Epidermal melanocyte (primary cell): ENCODE data around the gene SPRED1.

Experiments
- DNase-seq: peaks from one replicate; pipeline ENCODE4 v3.0.0; 2011; ENCODE audit warnings: low spot score; ENCODE audit not compliant: insufficient read length

Gene SPRED1

GRCh38 chr15:38252481-38253350 lies at the start of gene SPRED1:
SPRED1 (plus strand) TSS chr15:38252836; CDS start chr15:38253186, 350 bp downstream.
- DNase-seq = no peak

GRCh38 chr15:38205526-38206272 lies 46.9 kb upstream of the SPRED1 start:
- no peak for DNase-seq

- DNase-seq = no peak
These were observed 45.0 kb upstream of the SPRED1 start for GRCh38 chr15:38207621-38208020.

DNA sequence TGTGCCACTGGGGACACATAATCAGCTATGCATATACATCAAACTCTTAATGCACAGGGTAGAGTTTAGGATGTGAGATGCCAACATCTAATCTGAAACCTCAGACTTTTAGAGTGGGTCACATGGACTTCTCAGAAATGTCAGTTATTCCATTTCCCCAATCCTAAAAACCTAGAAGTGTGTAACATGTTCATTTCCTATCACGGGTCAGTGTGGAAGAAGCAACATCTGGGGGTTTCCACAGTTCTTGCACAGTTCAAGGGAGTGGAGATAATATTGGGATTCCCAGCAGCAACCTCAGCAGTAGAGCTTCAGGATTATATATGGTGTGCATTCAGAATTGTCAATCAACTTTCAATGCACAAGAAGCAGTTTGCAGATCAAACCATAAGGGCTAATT lies 44.4 kb upstream of the SPRED1 start:
- no peak for DNase-seq

- DNase-seq = no peak
These were observed 43.9 kb upstream of the SPRED1 start for GRCh38 chr15:38208779-38209178.

GRCh38 chr15:38211249-38211648 lies 41.4 kb upstream of the SPRED1 start:
- DNase-seq = no peak

DNA sequence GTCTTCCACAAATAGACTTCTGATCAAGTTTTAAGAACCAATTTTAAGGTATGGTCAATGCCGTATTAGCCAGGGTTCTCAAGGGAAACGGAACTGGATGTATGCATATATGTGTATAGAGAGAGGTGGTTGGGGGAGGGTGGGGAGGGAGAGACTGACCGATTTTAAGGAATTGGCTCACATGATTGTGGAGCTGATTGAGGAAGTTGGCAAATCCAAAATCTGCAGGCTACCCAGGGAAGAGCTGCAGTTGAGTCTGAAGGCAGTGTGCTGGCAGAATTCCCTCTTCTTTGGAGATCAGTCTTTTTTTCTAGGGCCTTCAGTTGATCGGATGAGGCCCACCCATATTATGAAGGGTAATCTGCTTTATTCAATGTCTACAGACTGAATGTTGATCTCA lies 40.8 kb upstream of the SPRED1 start:
- no peak for DNase-seq

- no peak for DNase-seq
These were observed 39.8 kb upstream of the SPRED1 start for GRCh38 chr15:38212729-38213351.

- DNase-seq = no peak
These were observed 39.3 kb upstream of the SPRED1 start for GRCh38 chr15:38213356-38213755.

- DNase-seq = no peak
These were observed 36.9 kb upstream of the SPRED1 start for GRCh38 chr15:38215707-38216106.

DNA sequence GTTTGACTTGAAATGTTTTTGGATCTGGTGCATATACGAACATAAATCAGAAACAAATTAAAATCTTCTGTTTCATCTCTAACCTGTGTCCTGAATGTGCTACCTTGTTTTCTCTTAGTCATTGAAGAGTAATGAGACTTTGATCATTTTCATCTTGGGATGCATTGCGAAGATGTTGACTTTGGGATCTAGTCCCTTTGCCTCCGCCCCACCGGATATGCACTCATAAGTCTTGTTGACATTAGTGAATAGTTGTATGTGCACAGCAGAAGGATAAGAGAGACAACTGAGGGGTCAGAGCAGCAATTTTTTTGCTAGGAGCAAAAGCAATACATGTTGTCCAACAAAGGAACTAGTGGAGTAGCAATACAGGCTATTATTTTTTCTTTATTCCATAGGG lies 35.9 kb upstream of the SPRED1 start:
- no peak for DNase-seq

DNA sequence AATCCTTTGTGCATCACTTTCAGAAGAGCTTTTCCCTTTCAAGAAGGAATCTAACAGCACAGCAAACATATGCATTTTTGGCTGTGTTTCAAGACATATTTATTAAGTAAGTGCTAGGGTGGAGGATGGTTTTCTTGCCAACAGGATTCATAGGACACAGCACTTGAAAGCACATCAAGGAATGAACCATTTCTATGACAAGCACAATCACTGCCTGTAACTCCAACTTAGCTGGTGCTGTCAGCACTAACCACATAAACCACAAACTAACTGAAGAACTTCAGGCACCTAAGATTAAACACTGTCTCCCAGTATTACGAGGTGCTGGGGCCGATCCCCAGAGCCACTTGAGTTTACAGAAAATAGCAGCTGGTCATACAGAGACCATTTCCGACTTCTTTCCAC lies 35.4 kb upstream of the SPRED1 start:
- no peak for DNase-seq

GRCh38 chr15:38217788-38218609 lies 34.6 kb upstream of the SPRED1 start:
- DNase-seq = no peak

DNA sequence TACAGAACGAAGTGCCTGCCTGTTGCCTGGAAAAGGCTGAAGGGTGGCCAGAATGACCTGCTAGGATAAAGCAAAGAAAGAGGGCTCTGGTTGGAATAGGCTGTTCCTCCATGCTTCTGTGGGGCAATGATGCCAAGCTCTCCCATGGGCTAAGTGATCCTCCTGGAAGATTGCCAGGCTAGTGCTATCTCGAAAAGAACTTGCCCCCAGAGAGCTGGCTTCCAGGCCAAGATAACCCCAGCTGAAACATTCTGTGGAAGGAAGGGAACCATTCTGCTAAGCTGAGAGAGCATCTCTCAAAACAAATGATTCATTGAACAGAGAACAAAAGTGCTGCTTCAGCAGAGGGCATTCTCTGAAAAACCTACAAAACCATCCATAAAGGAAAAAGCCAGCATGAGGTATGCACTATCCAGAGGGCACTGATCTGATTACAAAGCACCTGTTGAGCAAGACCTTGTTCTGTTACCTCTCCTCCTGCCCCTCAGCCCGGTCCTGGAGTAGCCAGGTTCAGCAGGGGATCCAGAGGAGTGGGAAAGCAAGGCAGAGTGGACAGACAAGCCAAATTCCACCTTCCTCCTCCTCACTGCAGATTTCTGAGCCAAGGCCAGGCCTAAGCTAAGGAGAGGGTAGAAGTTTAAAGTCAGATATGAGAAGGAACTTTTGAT lies 31.9 kb upstream of the SPRED1 start:
- no peak for DNase-seq

GRCh38 chr15:38224486-38224885 lies 28.1 kb upstream of the SPRED1 start:
- DNase-seq = no peak

GRCh38 chr15:38225381-38225780 lies 27.3 kb upstream of the SPRED1 start:
- no peak for DNase-seq

DNA sequence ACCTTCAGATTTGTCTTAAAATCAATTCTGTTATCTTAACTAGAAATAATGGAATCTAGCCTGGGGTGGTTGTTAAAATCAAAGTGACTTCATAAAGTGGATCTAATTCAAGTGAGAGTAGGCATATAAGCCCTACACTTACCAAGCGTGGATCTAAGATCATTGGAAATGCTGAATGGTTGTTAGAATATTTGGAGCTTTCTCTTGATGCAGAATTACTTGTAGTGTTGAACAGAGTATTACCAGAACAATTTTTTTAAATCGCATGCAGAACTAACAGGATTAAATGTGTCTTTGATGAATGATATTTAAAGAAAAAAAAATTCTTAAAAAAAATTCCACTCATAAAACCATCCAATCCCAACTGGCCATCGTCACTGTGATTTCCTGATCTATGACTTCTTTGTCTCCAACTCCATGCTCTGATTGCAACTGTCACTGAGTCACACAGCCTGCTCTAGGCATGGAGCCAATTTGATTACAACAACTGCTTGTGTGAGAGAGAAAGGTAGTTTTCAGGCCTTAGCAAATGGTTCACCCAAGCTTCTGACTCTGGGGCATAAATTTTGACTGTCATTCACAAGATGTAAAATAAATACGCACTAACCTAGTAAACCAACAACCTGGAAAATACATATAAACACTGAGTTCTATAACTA lies 25.9 kb upstream of the SPRED1 start:
- peak; percentile 76 for DNase-seq

DNA sequence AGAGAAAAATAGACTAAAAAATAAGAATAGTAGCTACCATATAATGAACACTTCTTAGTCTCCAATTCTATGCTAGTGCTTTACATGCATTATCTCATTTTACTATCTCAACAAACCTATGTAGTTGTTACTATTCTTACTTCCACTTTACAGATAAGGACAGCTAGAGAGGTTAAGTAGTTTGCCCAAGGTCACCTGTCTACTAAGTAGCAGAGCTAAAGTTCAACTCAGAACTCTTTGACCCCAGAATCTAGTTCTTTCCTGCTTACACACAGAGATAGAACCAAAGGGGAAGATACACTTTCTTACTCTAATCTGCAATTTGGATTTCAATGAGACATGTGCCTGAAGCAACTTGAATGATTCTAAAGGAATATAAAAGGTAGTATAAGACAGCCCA lies 24.7 kb upstream of the SPRED1 start:
- no peak for DNase-seq

DNA sequence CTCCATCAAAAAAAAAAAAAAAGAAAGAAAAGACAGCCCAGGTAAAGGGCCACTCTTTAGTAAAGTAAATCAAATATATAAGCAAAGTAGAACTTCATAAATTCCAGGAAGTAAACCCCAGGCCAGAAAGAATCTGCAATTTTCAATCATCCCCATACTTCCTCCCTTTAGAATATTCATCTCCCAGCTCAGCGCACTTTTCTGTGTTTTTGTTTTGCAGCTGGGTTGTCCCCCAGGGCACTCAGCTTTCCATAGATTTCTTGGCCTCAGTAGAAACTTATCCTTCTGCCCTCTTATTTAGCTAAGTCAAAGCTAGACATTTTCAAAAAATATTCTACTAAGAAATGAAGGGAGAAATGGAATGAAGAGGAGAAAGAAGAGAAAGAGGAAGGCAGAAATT lies 24.0 kb upstream of the SPRED1 start:
- DNase-seq = no peak

- DNase-seq = no peak
These were observed 22.8 kb upstream of the SPRED1 start for GRCh38 chr15:38229705-38230310.
